Spinal cord (tissue), 10 donors: ENCODE data around the gene ESRRG. TPM values are rescaled to one million over a fixed set of nuclear protein-coding genes. Genes with fewer than 3 reads are reported as not detected.

ENCODE experiments used
- DNase-seq, 6 donors: peaks; one replicate each; pipeline versions ENCODE4 v3.0.0 to v3.0.0-alpha.2; 2013 to 2015; ENCODE audit warnings: low spot score in 6 of 6, low read depth in 4 of 6
- H3K27ac ChIP-seq: one replicate; pipeline ENCODE4 v1.5.1; 2013; ENCODE audit warnings: low read depth, low read length, control low read depth
- H3K27me3 ChIP-seq: one replicate; pipeline ENCODE4 v1.6.1; 2013; ENCODE audit warnings: low read length; ENCODE audit not compliant: control insufficient read depth, insufficient read depth
- H3K36me3 ChIP-seq: one replicate; pipeline ENCODE4 v1.6.1; 2013; ENCODE audit warnings: low read length; ENCODE audit not compliant: control insufficient read depth, insufficient read depth
- H3K4me1 ChIP-seq: one replicate; pipeline ENCODE4 v1.6.1; 2013; ENCODE audit warnings: low read length; ENCODE audit not compliant: control insufficient read depth, insufficient read depth
- H3K4me3 ChIP-seq: one replicate; pipeline ENCODE4 v1.5.1; 2013; ENCODE audit warnings: low read depth, low read length, control low read depth
- H3K9me3 ChIP-seq: one replicate; pipeline ENCODE4 v1.6.1; 2013; ENCODE audit warnings: low read length; ENCODE audit not compliant: control insufficient read depth, insufficient read depth
- WGBS: methylation state at CpG from one replicate; pipeline ENCODE4 v1.1.5; 2013; ENCODE audit warnings: missing lambda C conversion rate; ENCODE audit not compliant: insufficient coverage; 5-methylcytosine and 5-hydroxymethylcytosine counted together
- polyA plus RNA-seq, 2 donors: library from polyadenylated mRNA; unstranded; fragments of 120-200 nt; gene quantifications; one replicate each; pipeline ENCODE4 v1.2.1, GENCODE V29; 2013; ENCODE audit not compliant: insufficient read length in 2 of 2
- total RNA-seq, 2 donors: library from RNA; depleted of rRNA in 1 of 2; stranded (reverse); fragments of 120-200 nt in 1 of 2; fragments of >200 nt in 1 of 2; gene quantifications; one replicate each; pipeline versions ENCODE4 v1.2.3 to v1.2.4, GENCODE V29; 2013 to 2014
- donor health status: healthy.

ESRRG gene
- total and polyA plus RNA-seq, 4 donors: 14.1 to 48.4 (median 34.8) TPM

GRCh38 chr1:216653001-216653400 is 70.2 kb downstream of the ESRRG start:
- Histone ChIP-seq H3K36me3 (no peaks in the 10 kb centered on the region), H3K4me1 (no peaks in the 10 kb centered on the region), H3K4me3 (no peak overlapping the region), H3K9me3 (no peaks in the 10 kb centered on the region), H3K27me3 (no peaks in the 10 kb centered on the region), H3K27ac (no peak overlapping the region)
- WGBS: 94% methylated on average over 2 of the region's 4 CpGs
- DNase-seq: no peak

GRCh38 chr1:216651826-216652418 is 71.3 kb downstream of the ESRRG start:
- H3K36me3 ChIP-seq: no peaks in the 10 kb centered on the region
- no peaks in the 10 kb centered on the region for H3K9me3 ChIP-seq
- WGBS: 60% methylated on average over 4 of the region's 6 CpGs
- no peak overlapping the region for H3K27ac ChIP-seq
- no peak for DNase-seq
- H3K27me3 ChIP-seq: no peaks in the 10 kb centered on the region
- no peaks in the 10 kb centered on the region for H3K4me1 ChIP-seq
- no peak overlapping the region for H3K4me3 ChIP-seq

GRCh38 chr1:216643176-216643575 is 80.1 kb downstream of the ESRRG start:
- Histone ChIP-seq H3K4me3 (no peak overlapping the region), H3K4me1 (no peaks in the 10 kb centered on the region), H3K27me3 (no peaks in the 10 kb centered on the region), H3K27ac (no peak overlapping the region), H3K36me3 (no peaks in the 10 kb centered on the region), H3K9me3 (no peaks in the 10 kb centered on the region)
- no peak for DNase-seq
- 86% methylated on average over 1 of the region's 1 CpG for WGBS

- Histone ChIP-seq H3K27ac (no peak overlapping the region), H3K4me3 (no peak overlapping the region), H3K27me3 (no peaks in the 10 kb centered on the region), H3K36me3 (no peaks in the 10 kb centered on the region), H3K9me3 (no peaks in the 10 kb centered on the region), H3K4me1 (no peaks in the 10 kb centered on the region)
- no CpG with 5 or more reads among the region's 2 CpGs for WGBS
- no peak for DNase-seq
These were observed 81.4 kb downstream of the ESRRG start for GRCh38 chr1:216641669-216642460.

- H3K9me3 ChIP-seq: no peaks in the 10 kb centered on the region
- 58% methylated on average over 3 of the region's 3 CpGs for WGBS
- no peak overlapping the region for H3K27ac ChIP-seq
- DNase-seq: peak in 2 of 6 donors; percentile 14 to 61
- no peaks in the 10 kb centered on the region for H3K4me1 ChIP-seq
- no peaks in the 10 kb centered on the region for H3K27me3 ChIP-seq
- H3K36me3 ChIP-seq: no peaks in the 10 kb centered on the region
- no peak overlapping the region for H3K4me3 ChIP-seq
These were observed 83.1 kb downstream of the ESRRG start for GRCh38 chr1:216640100-216640499.

- 69% methylated on average over 3 of the region's 3 CpGs for WGBS
- Histone ChIP-seq H3K27ac (no peak overlapping the region), H3K4me1 (no peaks in the 10 kb centered on the region), H3K36me3 (no peaks in the 10 kb centered on the region), H3K4me3 (no peak overlapping the region), H3K9me3 (no peaks in the 10 kb centered on the region), H3K27me3 (no peaks in the 10 kb centered on the region)
- peak in 1 of 6 donors; percentile 48 for DNase-seq
These were observed 90.2 kb downstream of the ESRRG start for GRCh38 chr1:216632980-216633379.

GRCh38 chr1:216630532-216630931 is 92.7 kb downstream of the ESRRG start:
- WGBS: 40% methylated on average over 1 of the region's 2 CpGs
- peak in 1 of 6 donors; percentile 17 for DNase-seq
- Histone ChIP-seq H3K36me3 (no peaks in the 10 kb centered on the region), H3K9me3 (no peaks in the 10 kb centered on the region), H3K4me3 (no peak overlapping the region), H3K4me1 (no peaks in the 10 kb centered on the region), H3K27ac (no peak overlapping the region), H3K27me3 (no peaks in the 10 kb centered on the region)

GRCh38 chr1:216627252-216627651 is 96.0 kb downstream of the ESRRG start:
- no peak overlapping the region for H3K4me3 ChIP-seq
- H3K27me3 ChIP-seq: no peaks in the 10 kb centered on the region
- no peak for DNase-seq
- H3K27ac ChIP-seq: no peak overlapping the region
- 50% methylated on average over 1 of the region's 3 CpGs for WGBS
- no peaks in the 10 kb centered on the region for H3K9me3 ChIP-seq
- no peaks in the 10 kb centered on the region for H3K36me3 ChIP-seq
- no peaks in the 10 kb centered on the region for H3K4me1 ChIP-seq

- H3K4me1 ChIP-seq: no peaks in the 10 kb centered on the region
These were observed 96.7 kb downstream of the ESRRG start for GRCh38 chr1:216626394-216627067.

More at GRCh38 chr1:216626394-216627067, 96.7 kb downstream of the ESRRG start:
- WGBS: 81% methylated on average over 5 of the region's 6 CpGs
- Histone ChIP-seq H3K9me3 (no peaks in the 10 kb centered on the region), H3K36me3 (no peaks in the 10 kb centered on the region), H3K4me3 (no peak overlapping the region), H3K27ac (no peak overlapping the region), H3K27me3 (no peaks in the 10 kb centered on the region)
- no peak for DNase-seq
